ENCODE measurements around the gene MEIOSIN. TPM values are rescaled to one million over a fixed set of nuclear protein-coding genes. Genes with fewer than 3 reads are reported as not detected.

The MEIOSIN gene
- total RNA-seq, 2 experiments from 2014 or later = not detected

DNA sequence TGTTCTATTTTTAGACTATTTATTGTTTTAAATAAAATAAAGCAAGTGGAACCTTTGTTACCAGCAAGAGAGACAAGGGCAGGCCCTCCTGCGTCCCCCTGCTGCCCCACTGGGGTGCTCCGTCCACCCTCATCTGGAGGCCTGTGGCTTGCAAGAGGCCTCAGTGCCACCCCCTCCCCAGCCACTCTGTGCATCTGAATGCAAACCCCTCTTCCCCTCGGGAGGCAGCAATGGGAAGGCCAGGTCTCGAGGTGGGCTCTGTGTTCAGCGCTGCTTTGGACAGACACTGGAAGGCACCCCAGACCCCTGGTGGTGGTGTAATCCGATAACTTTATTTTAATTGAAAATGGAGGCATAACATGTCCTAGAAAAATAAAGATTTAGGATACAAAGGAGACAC, 31.2 kb downstream of the MEIOSIN start:
- BruUV-seq (replicated peaks) = no TSS peak
- Histone ChIP-seq H3K4me2 (ENCODE audit: low read length) (no peak overlapping the region), H3K4me1 (ENCODE audit: insufficient read depth, low read length, poor library complexity, severe bottlenecking) (peaks cover 7% of the 10 kb centered on the region), H3K36me3 (ENCODE audit: insufficient read depth, low read length) (no peaks in the 10 kb centered on the region), H3K27ac (ENCODE audit: low read depth, low read length, poor library complexity, severe bottlenecking) (no peak overlapping the region), H4K20me1 (ENCODE audit: insufficient read depth, low read length) (no peaks in the 10 kb centered on the region), H2AFZ (ENCODE audit: low read length) (no peak overlapping the region), H3K9me2 (ENCODE audit: insufficient read depth, low read length) (no peaks in the 10 kb centered on the region), H3K4me3 (ENCODE audit: low read depth, low read length, poor library complexity, severe bottlenecking) (no peak overlapping the region), H3K79me2 (ENCODE audit: insufficient read depth, low read depth, low read length) (no peaks in the 10 kb centered on the region), H3K9me3 (ENCODE audit: low read length) (no peaks in the 10 kb centered on the region)
- ChIA-PET CTCF (ENCODE audit: unreplicated experiment) (no interaction called here), POLR2A (no interaction called here)
- no peak for DNase-seq (ENCODE audit: low spot score)
- TF ChIP-seq, protein P1, sequence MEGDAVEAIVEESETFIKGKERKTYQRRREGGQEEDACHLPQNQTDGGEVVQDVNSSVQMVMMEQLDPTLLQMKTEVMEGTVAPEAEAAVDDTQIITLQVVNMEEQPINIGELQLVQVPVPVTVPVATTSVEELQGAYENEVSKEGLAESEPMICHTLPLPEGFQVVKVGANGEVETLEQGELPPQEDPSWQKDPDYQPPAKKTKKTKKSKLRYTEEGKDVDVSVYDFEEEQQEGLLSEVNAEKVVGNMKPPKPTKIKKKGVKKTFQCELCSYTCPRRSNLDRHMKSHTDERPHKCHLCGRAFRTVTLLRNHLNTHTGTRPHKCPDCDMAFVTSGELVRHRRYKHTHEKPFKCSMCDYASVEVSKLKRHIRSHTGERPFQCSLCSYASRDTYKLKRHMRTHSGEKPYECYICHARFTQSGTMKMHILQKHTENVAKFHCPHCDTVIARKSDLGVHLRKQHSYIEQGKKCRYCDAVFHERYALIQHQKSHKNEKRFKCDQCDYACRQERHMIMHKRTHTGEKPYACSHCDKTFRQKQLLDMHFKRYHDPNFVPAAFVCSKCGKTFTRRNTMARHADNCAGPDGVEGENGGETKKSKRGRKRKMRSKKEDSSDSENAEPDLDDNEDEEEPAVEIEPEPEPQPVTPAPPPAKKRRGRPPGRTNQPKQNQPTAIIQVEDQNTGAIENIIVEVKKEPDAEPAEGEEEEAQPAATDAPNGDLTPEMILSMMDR (conservative IDR thresholded peaks at IDR 0.05; ENCODE audit: low read length) = no peak
- no peak for TF ChIP-seq EZH2phosphoT487 (IDR thresholded peaks at IDR 0.05; ENCODE audit: borderline replicate concordance, low read depth, low read length)
- intact Hi-C loops (cut with micrococcal nuclease; ENCODE audit: unreplicated experiment) = no loop called here

- ChIA-PET CTCF (ENCODE audit: unreplicated experiment) (no interaction called here), POLR2A (interaction anchor here (0.6 kb wide), 1 partner anchor 913 kb away, joined by 3 read pairs; no protein-coding TSS in a partner anchor)
- Histone ChIP-seq H3K4me2 (ENCODE audit: low read length) (no peak overlapping the region), H3K9me3 (ENCODE audit: low read length) (no peaks in the 10 kb centered on the region), H4K20me1 (ENCODE audit: insufficient read depth, low read length) (no peaks in the 10 kb centered on the region), H3K36me3 (ENCODE audit: insufficient read depth, low read length) (no peaks in the 10 kb centered on the region), H2AFZ (ENCODE audit: low read length) (no peak overlapping the region), H3K79me2 (ENCODE audit: insufficient read depth, low read depth, low read length) (no peaks in the 10 kb centered on the region), H3K4me1 (ENCODE audit: insufficient read depth, low read length, poor library complexity, severe bottlenecking) (peaks cover 10% of the 10 kb centered on the region), H3K9me2 (ENCODE audit: insufficient read depth, low read length) (no peaks in the 10 kb centered on the region), H3K4me3 (ENCODE audit: low read depth, low read length, poor library complexity, severe bottlenecking) (no peak overlapping the region), H3K27ac (ENCODE audit: low read depth, low read length, poor library complexity, severe bottlenecking) (no peak overlapping the region)
- no peak for TF ChIP-seq EZH2phosphoT487 (IDR thresholded peaks at IDR 0.05; ENCODE audit: borderline replicate concordance, low read depth, low read length)
- TF ChIP-seq, protein P1 (conservative IDR thresholded peaks at IDR 0.05; ENCODE audit: low read length) = no peak
- intact Hi-C loops (cut with micrococcal nuclease; ENCODE audit: unreplicated experiment) = no loop called here
- no peak for DNase-seq (ENCODE audit: low spot score)
- BruUV-seq (replicated peaks) = no TSS peak
Measured at GRCh38 chr19:45764945-45765701, 31.9 kb downstream of the MEIOSIN start.

- H3K9me2 ChIP-seq (ENCODE audit: insufficient read depth, low read length) = no peaks in the 10 kb centered on the region
- H2AFZ ChIP-seq (ENCODE audit: low read length) = no peak overlapping the region
- CTCF ChIA-PET (ENCODE audit: unreplicated experiment) = no interaction called here
- no peak overlapping the region for H3K4me3 ChIP-seq (ENCODE audit: low read depth, low read length, poor library complexity, severe bottlenecking)
- no peaks in the 10 kb centered on the region for H3K36me3 ChIP-seq (ENCODE audit: insufficient read depth, low read length)
- H3K79me2 ChIP-seq (ENCODE audit: insufficient read depth, low read depth, low read length) = no peaks in the 10 kb centered on the region
- no peak overlapping the region for H3K4me2 ChIP-seq (ENCODE audit: low read length)
- TF ChIP-seq EZH2phosphoT487 (IDR thresholded peaks at IDR 0.05; ENCODE audit: borderline replicate concordance, low read depth, low read length) = no peak
- TF ChIP-seq, protein P1 (conservative IDR thresholded peaks at IDR 0.05; ENCODE audit: low read length) = no peak
- BruUV-seq (replicated peaks) = no TSS peak
- intact Hi-C loops (cut with micrococcal nuclease; ENCODE audit: unreplicated experiment) = no loop called here
- H3K27ac ChIP-seq (ENCODE audit: low read depth, low read length, poor library complexity, severe bottlenecking) = no peak overlapping the region
- DNase-seq (ENCODE audit: low spot score) = no peak
- H3K4me1 ChIP-seq (ENCODE audit: insufficient read depth, low read length, poor library complexity, severe bottlenecking) = peaks cover 12% of the 10 kb centered on the region
- POLR2A ChIA-PET = no interaction called here
- no peaks in the 10 kb centered on the region for H3K9me3 ChIP-seq (ENCODE audit: low read length)
- H4K20me1 ChIP-seq (ENCODE audit: insufficient read depth, low read length) = no peaks in the 10 kb centered on the region
Measured at GRCh38 chr19:45765702-45766295, 32.6 kb downstream of the MEIOSIN start.

Measured in OCI-LY7 (cell line).